Thymus (tissue), 11 donors: ENCODE data around the gene SMAD9. TPM values are rescaled to one million over a fixed set of nuclear protein-coding genes. Genes with fewer than 3 reads are reported as not detected.

Experiments
- DNase-seq, 9 donors: peaks; one replicate each; pipeline ENCODE4 v3.0.0-alpha.2; 2013; ENCODE audit warnings: low spot score in 9 of 9, low read depth in 6 of 9, missing footprints in 1 of 9
- H3K27ac ChIP-seq, 2 donors: one replicate each; pipeline ENCODE4 v1.5.1; 2013; ENCODE audit warnings: control low read depth in 1 of 2, low read depth in 1 of 2, low read length in 1 of 2, mild to moderate bottlenecking in 1 of 2, moderate library complexity in 1 of 2
- H3K27me3 ChIP-seq, 2 donors: one replicate each; pipeline ENCODE4 v1.5.1; 2013; ENCODE audit warnings: low read length in 1 of 2; ENCODE audit not compliant: control insufficient read depth in 2 of 2, insufficient read depth in 1 of 2
- H3K36me3 ChIP-seq, 2 donors: one replicate each; pipeline ENCODE4 v1.5.1; 2013; ENCODE audit warnings: low read length in 1 of 2, mild to moderate bottlenecking in 1 of 2, moderate library complexity in 1 of 2; ENCODE audit not compliant: control insufficient read depth in 2 of 2, insufficient read depth in 2 of 2
- H3K4me1 ChIP-seq, 2 donors: one replicate each; pipeline ENCODE4 v1.5.1; 2013; ENCODE audit warnings: low read length in 2 of 2; ENCODE audit not compliant: control insufficient read depth in 2 of 2, insufficient read depth in 2 of 2
- H3K4me3 ChIP-seq, 2 donors: one replicate each; pipeline ENCODE4 v1.5.1; 2013; ENCODE audit warnings: low read length in 2 of 2, control low read depth in 1 of 2, mild to moderate bottlenecking in 1 of 2
- H3K9me3 ChIP-seq, 2 donors: one replicate each; pipeline ENCODE4 v1.5.1; 2013; ENCODE audit warnings: low read length in 1 of 2, mild to moderate bottlenecking in 1 of 2; ENCODE audit not compliant: control insufficient read depth in 2 of 2, insufficient read depth in 1 of 2
- WGBS: extraction: QIAGEN DNeasy Blood & Tissue Kit; methylation state at CpG from one replicate; pipeline ENCODE4 v1.1.7; 2013; 5-methylcytosine and 5-hydroxymethylcytosine counted together
- polyA plus RNA-seq: library from polyadenylated mRNA; stranded (reverse); fragments of 200-250 nt; gene quantifications from one replicate; pipeline ENCODE4 v1.2.3, GENCODE V29; 2013
- total RNA-seq: library from RNA; stranded (reverse); fragments of 120-200 nt; gene quantifications from one replicate; pipeline ENCODE4 v1.2.4, GENCODE V29; 2013
- donor health status: healthy.

The SMAD9 gene
- total and polyA plus RNA-seq, 2 donors, result 0.52 to 1.9 TPM

DNA sequence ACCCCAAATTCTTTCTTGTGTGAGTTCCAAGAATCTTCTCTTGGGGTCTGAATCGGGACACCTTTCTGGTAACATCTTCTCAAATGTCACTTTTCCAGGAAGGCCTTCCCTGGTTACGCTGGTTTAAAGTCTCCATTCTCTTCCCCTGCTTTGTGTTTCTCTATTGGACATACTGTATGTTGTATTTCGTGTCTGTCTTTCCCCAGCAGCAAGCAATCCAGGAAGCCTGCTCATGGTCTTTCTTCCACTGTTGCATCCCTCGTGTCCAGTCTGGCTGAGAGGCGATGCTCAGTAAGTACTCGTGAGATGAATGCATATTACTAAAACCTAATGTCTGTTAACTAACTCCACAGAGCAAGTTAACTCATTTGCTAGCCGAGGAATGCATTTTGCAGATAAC, 57.3 kb downstream of the SMAD9 start:
- Histone ChIP-seq H3K36me3 (no peaks in the 10 kb centered on the region), H3K27me3 (no peaks in the 10 kb centered on the region), H3K9me3 (no peaks in the 10 kb centered on the region), H3K4me3 (no peak overlapping the region), H3K27ac (no peak overlapping the region), H3K4me1 (no peaks in the 10 kb centered on the region)
- WGBS, result 87% methylated on average over 7 of the region's 7 CpGs
- no peak for DNase-seq

DNA sequence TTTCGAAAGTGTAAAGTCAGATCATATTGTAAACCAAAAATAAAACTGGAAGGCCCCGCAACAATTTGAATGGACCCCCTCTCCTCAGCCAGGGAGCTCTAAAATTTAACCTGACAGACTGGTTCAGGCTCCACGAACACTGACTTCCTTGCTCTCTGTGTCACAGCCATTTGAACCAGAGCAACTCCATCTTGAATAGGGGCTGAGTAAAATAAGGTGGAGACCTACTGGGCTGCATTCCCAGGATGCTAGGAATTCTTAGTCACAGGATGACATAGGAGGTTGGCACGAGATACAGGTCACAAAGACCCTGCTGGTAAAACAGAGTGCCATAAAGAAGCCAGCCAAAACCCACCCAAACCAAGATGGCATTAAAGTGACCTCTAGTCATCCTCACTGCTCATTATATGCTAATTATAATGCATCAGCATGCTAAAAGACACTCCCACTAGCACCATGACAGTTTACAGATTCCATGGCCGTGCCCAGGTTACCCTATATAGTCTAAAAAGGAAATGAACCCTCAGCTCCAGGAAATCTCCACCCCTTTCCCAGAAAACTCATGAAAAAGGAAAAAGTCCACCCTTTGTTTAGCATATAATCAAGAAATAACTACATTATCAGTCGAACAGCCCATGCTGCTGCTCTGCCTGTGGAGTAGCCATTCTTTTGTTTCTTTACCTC, 57.9 kb downstream of the SMAD9 start:
- Histone ChIP-seq H3K4me1 (no peaks in the 10 kb centered on the region), H3K27me3 (no peaks in the 10 kb centered on the region), H3K9me3 (no peaks in the 10 kb centered on the region), H3K4me3 (no peak overlapping the region), H3K27ac (no peak overlapping the region), H3K36me3 (no peaks in the 10 kb centered on the region)
- DNase-seq, result no peak
- 80% methylated on average over 6 of the region's 6 CpGs for WGBS

DNA sequence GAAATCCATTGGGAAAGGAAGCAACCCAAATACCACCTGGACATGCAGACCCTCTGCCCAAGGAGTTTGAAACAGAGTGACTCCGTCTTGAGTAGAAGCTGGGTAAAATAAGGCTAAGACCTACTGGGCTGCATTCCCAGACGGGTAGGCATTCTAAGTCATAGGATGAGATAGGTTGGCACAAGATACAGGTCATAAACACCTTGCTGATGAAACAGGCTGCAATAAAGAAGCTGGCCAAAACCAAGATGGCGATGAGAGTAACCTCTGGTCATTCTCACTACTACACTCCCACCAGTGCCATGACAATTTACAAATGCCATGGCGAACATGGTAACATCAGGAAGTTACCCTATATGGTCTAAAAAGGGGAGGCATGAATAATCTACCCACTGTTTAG, 60.8 kb downstream of the SMAD9 start:
- Histone ChIP-seq H3K9me3 (no peaks in the 10 kb centered on the region), H3K27me3 (no peaks in the 10 kb centered on the region), H3K4me1 (no peaks in the 10 kb centered on the region), H3K27ac (no peak overlapping the region), H3K36me3 (no peaks in the 10 kb centered on the region), H3K4me3 (no peak overlapping the region)
- 99% methylated on average over 4 of the region's 4 CpGs for WGBS
- no peak for DNase-seq

DNA sequence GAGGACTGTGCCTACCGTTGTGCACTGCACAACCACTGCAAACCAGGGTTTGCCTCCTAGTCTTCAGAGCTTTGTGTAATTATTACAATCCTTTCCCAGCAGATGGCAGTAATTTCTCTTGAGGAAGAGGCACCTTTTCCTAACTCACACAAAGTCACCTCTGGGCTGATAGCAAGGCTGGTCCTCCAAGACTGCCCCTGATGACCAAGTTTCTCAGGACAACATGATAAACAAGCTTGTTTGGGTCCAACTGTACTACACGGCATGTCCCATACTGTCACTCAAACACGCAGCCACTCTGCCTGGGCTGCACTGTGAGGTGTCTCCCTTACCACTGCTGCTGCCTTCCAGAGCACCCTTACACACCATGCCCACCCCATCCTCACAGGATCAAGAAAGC, 61.7 kb downstream of the SMAD9 start:
- H3K27me3 ChIP-seq, result no peaks in the 10 kb centered on the region
- no peaks in the 10 kb centered on the region for H3K36me3 ChIP-seq
- no peak overlapping the region for H3K4me3 ChIP-seq
- DNase-seq, result peak in 5 of 9 donors; percentile 2 to 52 (median 15)
- H3K9me3 ChIP-seq, result no peaks in the 10 kb centered on the region
- 56% methylated on average over 3 of the region's 3 CpGs for WGBS
- no peaks in the 10 kb centered on the region for H3K4me1 ChIP-seq
- H3K27ac ChIP-seq, result no peak overlapping the region

DNA sequence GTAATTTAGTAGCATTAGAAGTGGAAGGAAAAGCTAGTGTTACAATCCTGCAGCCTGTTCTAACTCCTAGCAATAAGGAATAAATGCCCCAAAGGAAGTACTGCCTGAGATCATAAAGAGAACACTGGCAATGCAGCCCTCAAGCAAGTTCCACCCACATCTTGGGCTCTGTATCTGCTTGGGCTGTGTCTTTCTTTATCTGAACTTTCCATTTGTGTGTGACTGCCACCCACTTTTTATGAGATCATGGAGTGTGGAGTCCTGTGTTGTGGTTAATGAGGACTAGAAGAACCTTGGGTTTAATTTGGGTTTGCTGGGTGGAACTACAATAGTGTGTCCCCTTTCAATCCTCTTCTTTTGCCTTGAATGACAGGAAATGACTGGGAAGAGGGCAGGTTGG, 62.8 kb downstream of the SMAD9 start:
- no peaks in the 10 kb centered on the region for H3K36me3 ChIP-seq
- no peak overlapping the region for H3K4me3 ChIP-seq
- no peaks in the 10 kb centered on the region for H3K4me1 ChIP-seq
- H3K27ac ChIP-seq, result no peak overlapping the region
- no peaks in the 10 kb centered on the region for H3K27me3 ChIP-seq
- no peaks in the 10 kb centered on the region for H3K9me3 ChIP-seq
- DNase-seq, result no peak

DNA sequence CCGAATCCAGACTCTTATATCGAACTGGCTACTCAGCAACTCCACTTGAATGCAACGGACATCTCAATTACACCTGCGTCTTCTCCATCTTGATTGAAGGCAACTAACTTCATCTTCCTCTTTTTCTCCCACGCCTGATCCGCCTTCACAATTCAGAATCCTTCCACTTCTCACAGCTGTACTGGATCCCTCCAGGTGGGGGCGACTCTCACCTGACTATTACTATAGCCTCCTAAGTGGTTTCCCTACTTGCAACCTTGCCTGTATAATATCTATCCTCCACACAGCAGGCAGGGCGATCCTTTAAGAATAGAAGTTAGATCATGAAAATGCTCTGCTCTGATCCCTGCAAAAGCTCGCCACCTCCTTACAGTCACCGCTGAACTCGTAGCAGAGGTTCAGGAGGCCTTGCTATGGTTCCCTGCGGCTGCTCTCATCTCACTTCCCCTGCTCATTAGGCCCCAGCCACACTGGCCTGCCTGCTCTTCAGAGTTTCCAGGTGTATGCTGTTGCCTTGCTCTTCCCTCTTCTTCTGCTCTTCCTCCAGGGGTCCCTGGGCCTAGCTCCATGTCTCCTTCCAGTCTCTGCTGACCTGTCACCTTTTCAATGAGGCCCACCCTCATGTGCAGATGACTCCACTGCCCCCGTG, 69.1 kb downstream of the SMAD9 start:
- H3K27ac ChIP-seq, result no peak overlapping the region
- no peaks in the 10 kb centered on the region for H3K27me3 ChIP-seq
- H3K36me3 ChIP-seq, result no peaks in the 10 kb centered on the region
- no peaks in the 10 kb centered on the region for H3K4me1 ChIP-seq
- no peak overlapping the region for H3K4me3 ChIP-seq
- 83% methylated on average over 13 of the region's 13 CpGs for WGBS
- H3K9me3 ChIP-seq, result no peaks in the 10 kb centered on the region
- DNase-seq, result no peak

DNA sequence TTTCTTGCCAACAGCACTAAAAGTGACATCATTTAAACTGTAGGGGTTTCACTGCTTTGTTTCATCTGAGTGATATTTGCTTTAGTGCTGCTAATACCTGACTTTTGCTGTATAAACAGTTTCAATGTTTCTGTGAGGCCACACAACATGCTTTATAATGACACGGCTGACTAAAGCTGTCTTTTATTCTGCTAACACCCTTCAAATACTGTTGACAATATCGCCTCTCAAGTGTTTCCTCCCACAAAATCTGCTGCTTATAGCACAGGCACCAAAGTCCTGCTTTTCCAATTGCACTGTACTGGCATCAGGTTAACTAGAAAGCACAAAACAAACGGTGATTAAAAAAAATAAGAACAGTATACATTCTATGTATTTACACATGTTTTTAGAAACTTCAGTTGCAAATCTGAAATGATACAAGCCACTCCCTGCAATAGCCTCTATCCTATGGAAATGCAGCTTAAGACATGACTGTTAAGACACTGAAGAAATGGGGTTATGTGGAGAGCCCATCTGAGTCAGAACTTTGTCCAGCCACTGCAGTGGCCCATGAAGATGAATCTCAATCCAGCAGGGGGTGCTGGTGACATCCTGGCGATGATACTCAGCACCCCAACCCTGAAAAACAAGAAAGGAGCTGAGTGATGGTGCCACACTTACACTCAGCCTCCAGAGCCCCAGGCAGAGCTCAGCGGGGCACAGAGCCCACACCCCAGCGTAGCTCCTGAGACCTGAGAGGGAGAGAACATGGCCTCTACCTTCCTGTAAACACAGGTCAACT, 71.6 kb downstream of the SMAD9 start:
- Histone ChIP-seq H3K36me3 (peaks cover 0 to 4% of the 10 kb centered on the region in 2 donors), H3K4me1 (no peaks in the 10 kb centered on the region), H3K27me3 (no peaks in the 10 kb centered on the region), H3K27ac (no peak overlapping the region), H3K9me3 (no peaks in the 10 kb centered on the region), H3K4me3 (no peak overlapping the region)
- DNase-seq, result no peak
- 85% methylated on average over 6 of the region's 6 CpGs for WGBS

DNA sequence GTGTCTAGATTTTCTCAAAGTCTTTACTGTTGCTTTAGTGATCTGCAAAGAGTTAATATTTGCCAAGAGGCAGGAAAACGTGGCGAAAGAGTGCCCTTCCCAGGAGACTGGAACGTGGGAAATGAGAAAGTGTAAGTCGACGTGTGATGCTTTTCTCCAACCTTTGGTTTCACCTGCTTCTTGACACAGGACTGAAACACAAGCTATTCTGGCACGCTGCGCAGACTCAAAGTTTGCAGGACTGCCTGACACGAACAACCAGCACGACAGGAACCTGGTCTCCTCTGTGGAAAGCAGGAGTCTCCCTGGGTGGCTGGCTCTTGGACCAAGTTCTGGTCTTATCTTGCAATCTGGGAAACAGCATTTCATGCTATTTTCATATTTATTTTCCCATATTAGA, 72.4 kb downstream of the SMAD9 start:
- 91% methylated on average over 9 of the region's 9 CpGs for WGBS
- Histone ChIP-seq H3K4me3 (no peak overlapping the region), H3K27me3 (no peaks in the 10 kb centered on the region), H3K4me1 (no peaks in the 10 kb centered on the region), H3K9me3 (no peaks in the 10 kb centered on the region), H3K36me3 (peaks cover 0 to 4% of the 10 kb centered on the region in 2 donors), H3K27ac (no peak overlapping the region)
- DNase-seq, result no peak

DNA sequence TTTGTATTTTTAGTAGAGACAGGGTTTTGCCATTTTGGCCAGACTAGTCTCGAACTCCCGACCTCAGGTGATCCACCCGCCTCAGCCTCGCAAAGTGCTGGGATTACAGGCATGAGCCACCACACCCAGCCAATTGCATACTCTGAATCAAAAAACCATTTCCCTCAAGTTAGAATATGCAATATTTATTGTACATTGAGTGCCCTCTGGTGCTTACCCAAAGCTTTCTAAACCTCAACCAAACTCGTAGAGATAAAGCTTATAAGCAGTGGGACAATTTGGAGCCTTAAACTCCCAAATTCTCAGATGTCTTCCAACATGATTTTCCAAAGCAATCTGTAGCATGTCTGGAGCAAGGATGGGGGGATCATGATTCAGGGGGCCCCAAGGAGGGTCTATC, 78.6 kb downstream of the SMAD9 start:
- no peak overlapping the region for H3K27ac ChIP-seq
- no peaks in the 10 kb centered on the region for H3K9me3 ChIP-seq
- no peak overlapping the region for H3K4me3 ChIP-seq
- DNase-seq, result no peak
- no peaks in the 10 kb centered on the region for H3K27me3 ChIP-seq
- H3K36me3 ChIP-seq, result peaks cover 4% of the 10 kb centered on the region in 2 donors
- WGBS, result 96% methylated on average over 5 of the region's 5 CpGs
- no peaks in the 10 kb centered on the region for H3K4me1 ChIP-seq
